Activated T-helper 1 cell treated with anti-CD3 and anti-CD28 coated beads, Interleukin-2, amount 50 U/mL, for 16 hours (primary cell): ENCODE data around the gene ZFYVE28.
"Not testable (repeated sequence)": the region's sequence is repeated elsewhere in the genome, so short reads cannot be mapped to it uniquely, and the experiment has no call there.

ENCODE experiments used
- DNase-seq, 2 donors: peaks; one replicate each; pipeline ENCODE4 v3.0.0-alpha.2; 2020; ENCODE audit warnings: low read depth in 1 of 2, low spot score in 1 of 2

The ZFYVE28 gene

GRCh38 chr4:2275546-2276251, 142.7 kb downstream of the ZFYVE28 start:
- no peak for DNase-seq

- not testable (repeated sequence) for DNase-seq
Observed at GRCh38 chr4:2275044-2275397, 143.4 kb downstream of the ZFYVE28 start.

- DNase-seq = no peak
Observed at GRCh38 chr4:2274320-2275043, 144.0 kb downstream of the ZFYVE28 start.

GRCh38 chr4:2273657-2274319, 144.7 kb downstream of the ZFYVE28 start:
- DNase-seq = no peak

GRCh38 chr4:2273221-2273620, 145.2 kb downstream of the ZFYVE28 start:
- DNase-seq = no peak

- DNase-seq = no peak
Observed at GRCh38 chr4:2272828-2273120, 145.7 kb downstream of the ZFYVE28 start.

GRCh38 chr4:2272026-2272827, 146.2 kb downstream of the ZFYVE28 start:
- DNase-seq = no peak

GRCh38 chr4:2271279-2272025, 147.0 kb downstream of the ZFYVE28 start:
- no peak for DNase-seq

- DNase-seq = no peak
Observed at GRCh38 chr4:2270341-2271165, 147.9 kb downstream of the ZFYVE28 start.

- DNase-seq = no peak
Observed at GRCh38 chr4:2269618-2270163, 148.8 kb downstream of the ZFYVE28 start.

GRCh38 chr4:2269206-2269531, 149.3 kb downstream of the ZFYVE28 start:
- no peak for DNase-seq

GRCh38 chr4:2268357-2269205, 149.9 kb downstream of the ZFYVE28 start:
- no peak for DNase-seq

- no peak for DNase-seq
Observed at GRCh38 chr4:2267841-2268240, 150.6 kb downstream of the ZFYVE28 start.

GRCh38 chr4:2267320-2267811, 151.1 kb downstream of the ZFYVE28 start:
- no peak for DNase-seq

- no peak for DNase-seq
Observed at GRCh38 chr4:2266821-2267220, 151.6 kb downstream of the ZFYVE28 start.

- no peak for DNase-seq
Observed at GRCh38 chr4:2266181-2266580, 152.3 kb downstream of the ZFYVE28 start.

GRCh38 chr4:2265113-2266110, 153.0 kb downstream of the ZFYVE28 start:
- no peak for DNase-seq
